A549 (cell line): Measurements from ENCODE around the gene METTL9.

Experiments
- CEBPB ChIP-seq, 2 experiments: fragments of >200 bp in 1 of 2; sonication (Bioruptor Twin) in 1 of 2; formaldehyde crosslinking in 1 of 2; IDR thresholded peaks; 2 replicates each; pipeline ENCODE4 v1.6.1; 2012 to 2016
- HDAC2 ChIP-seq: fragments of 200-600 bp; sonication (generic); IDR thresholded peaks from 2 replicates; pipeline ENCODE4 v1.6.1; 2016
- NR3C1 ChIP-seq: fragments of >200 bp; sonication (Bioruptor Twin); formaldehyde crosslinking; IDR thresholded peaks from 3 replicates; pipeline ENCODE4 v1.6.1; 2017
- POLR2A ChIP-seq: IDR thresholded peaks from 2 replicates; pipeline ENCODE4 v1.6.1; 2012; ENCODE audit warnings: mild to moderate bottlenecking, low read length
- REST ChIP-seq: fragments of 200-600 bp; sonication (generic); IDR thresholded peaks from 2 replicates; pipeline ENCODE4 v1.6.1; 2016; ENCODE audit warnings: antibody characterized with exemption, mild to moderate bottlenecking, moderate library complexity
- SMC3 ChIP-seq: fragments of >200 bp; sonication (Bioruptor Twin); formaldehyde crosslinking; IDR thresholded peaks from 3 replicates; pipeline ENCODE4 v1.6.1; 2018; ENCODE audit warnings: inconsistent platforms
- TP53 ChIP-seq: fragments of 250-450 bp; sonication (Bioruptor Pico); IDR thresholded peaks from 2 replicates; pipeline ENCODE4 v1.5.0; 2021; ENCODE audit warnings: mild to moderate bottlenecking, moderate library complexity
- TF ChIP-seq, protein P1 (sequence below): fragments of >200 bp; sonication (Bioruptor Twin); formaldehyde crosslinking; IDR thresholded peaks from 3 replicates; pipeline ENCODE4 v1.5.1; 2016

DNA sequence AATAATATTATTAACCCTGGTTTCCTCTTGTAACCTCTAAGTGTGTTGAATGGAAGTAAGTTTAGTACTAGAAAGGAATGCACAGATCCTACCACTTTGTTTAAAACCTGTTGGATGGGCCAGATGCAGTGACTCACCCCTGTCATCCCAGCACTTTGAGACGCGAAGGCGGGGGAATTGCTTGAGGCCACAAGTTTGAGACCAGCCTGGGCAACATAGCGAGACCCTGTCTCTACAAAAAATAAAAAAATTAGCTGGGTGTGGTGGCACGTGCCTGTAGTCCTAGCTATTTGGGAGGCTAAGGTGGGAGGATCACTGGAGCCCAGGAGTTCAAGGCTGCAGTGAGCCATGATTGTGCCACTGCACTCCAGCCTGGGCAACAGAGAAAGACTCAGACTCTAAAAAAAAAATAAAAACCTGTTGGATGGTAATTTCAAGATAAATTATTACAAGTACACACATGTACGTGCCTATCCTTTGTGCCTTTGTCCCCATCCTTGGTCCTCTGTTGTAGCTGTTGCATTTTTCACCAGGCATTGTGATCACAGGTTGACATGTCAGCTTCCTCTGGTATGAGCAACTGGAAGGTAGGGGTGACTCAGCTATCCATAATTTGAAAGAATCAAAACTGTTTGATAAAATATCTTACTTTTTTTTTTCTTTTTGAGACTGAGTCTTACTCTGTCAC, 30.7 kb upstream of the METTL9 start:
- TF ChIP-seq, protein P1, sequence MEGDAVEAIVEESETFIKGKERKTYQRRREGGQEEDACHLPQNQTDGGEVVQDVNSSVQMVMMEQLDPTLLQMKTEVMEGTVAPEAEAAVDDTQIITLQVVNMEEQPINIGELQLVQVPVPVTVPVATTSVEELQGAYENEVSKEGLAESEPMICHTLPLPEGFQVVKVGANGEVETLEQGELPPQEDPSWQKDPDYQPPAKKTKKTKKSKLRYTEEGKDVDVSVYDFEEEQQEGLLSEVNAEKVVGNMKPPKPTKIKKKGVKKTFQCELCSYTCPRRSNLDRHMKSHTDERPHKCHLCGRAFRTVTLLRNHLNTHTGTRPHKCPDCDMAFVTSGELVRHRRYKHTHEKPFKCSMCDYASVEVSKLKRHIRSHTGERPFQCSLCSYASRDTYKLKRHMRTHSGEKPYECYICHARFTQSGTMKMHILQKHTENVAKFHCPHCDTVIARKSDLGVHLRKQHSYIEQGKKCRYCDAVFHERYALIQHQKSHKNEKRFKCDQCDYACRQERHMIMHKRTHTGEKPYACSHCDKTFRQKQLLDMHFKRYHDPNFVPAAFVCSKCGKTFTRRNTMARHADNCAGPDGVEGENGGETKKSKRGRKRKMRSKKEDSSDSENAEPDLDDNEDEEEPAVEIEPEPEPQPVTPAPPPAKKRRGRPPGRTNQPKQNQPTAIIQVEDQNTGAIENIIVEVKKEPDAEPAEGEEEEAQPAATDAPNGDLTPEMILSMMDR: no peak
- TF ChIP-seq POLR2A (no peak), CEBPB (IDR thresholded peaks at IDR 0.05) (no peak), NR3C1 (no peak), TP53 (CRISPR knock-in tag) (no peak), SMC3 (no peak), HDAC2 (no peak), REST (no peak)
